ENCODE results near the gene CTRB2.
"Not testable (repeated sequence)": the region's sequence is repeated elsewhere in the genome, so short reads cannot be mapped to it uniquely, and the experiment has no call there.

Gene CTRB2

DNA sequence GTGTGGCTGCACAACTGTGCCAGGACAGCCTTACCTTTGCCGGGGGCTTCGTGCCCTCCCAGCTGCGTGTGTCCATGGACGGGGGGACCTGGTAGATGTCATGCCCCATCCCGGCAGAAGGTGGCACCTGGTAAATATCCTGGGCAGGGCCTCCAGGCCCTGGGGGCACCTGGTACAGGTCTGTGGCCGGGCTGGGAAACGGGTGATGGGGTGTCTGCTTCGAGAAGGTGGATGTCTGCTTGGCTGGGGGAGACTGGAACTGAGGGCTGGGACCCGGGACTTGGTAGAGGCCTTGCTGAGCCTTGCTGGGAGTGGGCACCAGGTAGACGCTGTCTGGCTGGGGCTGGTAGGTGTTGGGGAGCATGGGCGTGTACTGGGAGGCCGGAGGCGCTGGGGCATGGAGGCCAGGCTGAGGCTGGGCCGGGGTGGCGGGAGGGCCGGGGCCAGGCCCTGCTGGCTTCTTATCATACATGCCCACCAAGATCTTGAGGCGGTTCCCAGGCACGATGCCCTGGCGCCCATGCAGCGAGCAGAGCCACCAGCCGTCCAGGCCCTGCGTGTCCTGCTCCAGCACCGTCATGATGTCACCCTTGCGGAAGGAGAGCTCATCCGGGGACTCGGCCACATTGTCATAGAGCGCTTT, 35.6 kb upstream of the CTRB2 start:
- DNase-seq (ENCODE audit: low read depth in 2 of 2) = not testable (repeated sequence)

DNA sequence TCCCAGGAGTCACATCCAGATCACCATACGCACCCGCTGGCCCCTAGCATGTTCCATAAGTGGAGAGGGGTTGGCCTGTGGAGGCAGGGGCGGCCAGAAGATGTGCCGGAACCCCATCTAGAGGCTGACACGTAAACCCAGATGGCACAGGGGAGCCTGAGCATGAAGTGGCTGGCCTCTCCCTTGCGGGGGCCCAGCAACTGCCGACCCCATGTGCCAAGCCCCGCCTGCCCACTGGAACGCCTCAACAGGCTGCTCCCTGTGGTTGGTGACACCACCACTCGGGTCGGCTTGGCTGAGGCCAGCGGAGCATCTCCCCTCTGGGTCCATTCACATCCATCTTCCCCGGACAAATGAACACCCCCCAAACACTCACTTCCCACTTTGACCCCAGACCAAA, 35.0 kb upstream of the CTRB2 start:
- DNase-seq (ENCODE audit: low read depth in 2 of 2) = no peak

DNA sequence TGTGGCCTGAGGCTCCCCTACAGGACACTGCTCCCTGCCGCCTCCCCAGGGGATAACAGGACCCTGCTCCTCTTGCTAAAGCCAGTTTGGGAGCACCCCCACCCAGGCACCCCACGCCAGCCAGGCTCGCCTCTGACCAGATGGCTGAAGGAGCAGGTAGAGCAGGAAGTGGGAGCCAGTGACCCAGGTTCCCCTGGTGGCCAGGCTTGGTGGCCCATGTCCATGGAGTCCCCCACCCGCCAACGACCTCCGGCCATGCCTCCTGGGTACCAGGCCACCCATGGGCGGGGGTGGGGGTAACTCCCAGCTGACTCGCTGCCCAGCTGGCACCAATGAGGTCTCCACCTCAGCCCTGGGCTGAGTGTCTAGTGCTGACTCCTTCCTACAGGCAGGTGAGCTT, 34.5 kb upstream of the CTRB2 start:
- DNase-seq (ENCODE audit: low read depth in 2 of 2) = no peak

DNA sequence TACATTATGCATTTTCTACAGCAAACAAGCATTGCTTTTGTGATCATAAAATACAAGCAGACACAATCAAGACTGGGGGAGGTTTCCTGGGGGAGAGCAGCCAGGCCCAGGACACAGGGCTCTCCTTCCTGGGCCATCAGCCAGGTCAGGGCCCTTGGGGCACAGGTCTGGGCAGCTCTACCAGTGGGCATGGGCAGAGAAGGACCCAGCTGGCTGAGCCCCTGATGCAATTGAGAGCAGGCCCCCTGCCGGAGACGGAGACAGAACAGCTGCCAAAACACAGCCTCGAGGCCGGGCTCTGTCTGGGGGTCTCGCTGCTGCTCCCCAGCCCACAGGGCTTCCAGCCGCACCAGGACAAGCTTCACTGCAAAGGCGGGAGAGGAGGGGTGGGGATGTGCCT, 33.7 kb upstream of the CTRB2 start:
- DNase-seq (ENCODE audit: low read depth in 2 of 2) = not testable (repeated sequence)

DNA sequence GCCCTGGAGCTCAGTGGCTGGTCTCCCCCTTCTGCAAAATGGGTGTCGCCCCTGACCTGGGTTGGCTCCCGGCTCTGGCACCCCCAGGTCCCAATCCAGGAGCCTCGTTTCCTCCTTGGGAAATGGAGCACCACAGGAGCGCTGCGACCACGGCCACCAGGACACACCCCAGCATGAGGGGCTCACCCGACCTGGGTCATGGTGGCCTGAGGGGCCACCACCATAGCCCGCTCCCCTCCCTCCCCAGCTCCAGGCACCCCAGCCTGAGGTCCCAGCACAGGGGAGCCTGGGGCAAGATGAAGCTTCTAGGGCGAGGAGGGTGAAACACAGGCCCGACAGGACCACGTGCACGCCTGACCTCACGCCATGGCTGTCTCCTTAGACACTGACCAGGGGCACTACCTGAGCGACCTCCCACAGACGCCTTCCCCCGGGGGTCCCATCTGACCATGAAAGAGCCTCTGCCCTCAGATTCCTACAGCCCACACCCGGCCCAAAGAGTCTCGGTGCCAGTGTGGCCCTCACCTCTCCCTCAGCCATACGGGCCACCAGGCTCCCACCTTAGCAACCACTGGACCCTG, 32.7 kb upstream of the CTRB2 start:
- DNase-seq (ENCODE audit: low read depth in 2 of 2) = no peak

DNA sequence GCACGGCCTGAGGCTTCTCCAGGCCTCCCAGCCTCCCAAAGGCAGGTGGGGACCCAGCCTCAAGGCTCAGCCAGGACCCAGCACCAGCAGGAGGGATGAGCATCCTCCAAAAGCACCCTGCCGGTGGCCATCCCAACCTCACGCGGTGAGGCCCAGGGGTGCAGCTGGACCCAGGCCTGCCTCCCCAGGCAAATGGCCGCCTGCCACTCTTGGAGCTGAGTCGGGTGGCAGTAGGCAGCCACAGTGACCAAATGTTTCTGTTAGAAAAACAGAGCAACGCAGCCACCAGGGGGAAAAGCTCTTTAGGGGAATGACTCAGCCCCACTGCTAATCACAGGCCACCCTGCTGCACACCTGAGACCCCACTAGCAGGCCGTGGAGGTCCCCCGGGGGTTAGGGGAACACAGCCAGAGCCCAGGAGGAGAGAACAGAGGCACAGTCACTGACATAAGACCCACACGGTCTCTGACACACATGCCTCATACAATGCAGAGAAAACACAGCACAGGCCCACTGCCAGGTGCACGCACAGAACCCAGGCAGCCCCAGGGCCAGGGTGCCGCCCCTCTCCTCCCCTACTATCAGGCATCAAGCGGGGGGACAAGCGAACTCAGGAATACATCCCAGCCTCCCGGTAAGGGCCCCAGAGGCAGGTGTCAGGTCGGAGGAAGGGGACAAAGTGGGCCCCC, 32.0 kb upstream of the CTRB2 start:
- no peak for DNase-seq (ENCODE audit: low read depth in 2 of 2)

DNA sequence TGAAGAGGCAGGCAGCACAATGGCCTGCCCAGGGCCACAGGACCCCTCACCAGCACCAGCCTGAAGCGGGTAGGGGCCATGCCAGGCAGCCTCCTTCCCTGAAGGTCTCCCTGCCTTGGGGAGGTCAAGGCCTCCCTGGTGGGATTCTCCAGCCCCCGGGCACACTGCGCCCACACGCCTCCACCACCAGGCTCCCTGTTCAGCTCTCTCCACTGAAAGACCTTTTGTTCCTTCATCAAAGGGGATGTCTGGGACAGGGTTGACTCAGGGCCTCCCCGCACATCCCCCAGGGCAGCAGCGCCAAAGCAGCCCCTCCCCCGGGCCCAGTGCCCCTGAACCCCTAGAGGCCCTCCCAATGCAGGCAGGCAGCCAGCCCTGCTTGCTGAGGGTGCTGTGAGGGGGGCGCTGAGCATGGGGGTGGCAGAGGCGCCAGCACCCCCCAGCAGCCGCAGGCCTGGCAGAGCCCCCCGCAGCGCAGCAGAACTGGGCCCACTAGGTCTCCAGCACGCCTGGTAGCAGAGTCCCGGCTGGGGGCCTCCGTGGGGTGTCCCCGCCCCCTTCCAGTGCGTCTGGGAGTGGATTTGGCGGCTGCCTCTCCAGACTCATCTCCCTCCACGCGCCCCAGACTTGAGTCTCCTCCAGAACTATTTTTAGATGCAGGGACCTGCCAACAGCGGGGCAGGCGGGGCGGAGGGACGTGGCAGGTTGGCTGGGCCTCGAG, 31.3 kb upstream of the CTRB2 start:
- no peak for DNase-seq (ENCODE audit: low read depth in 2 of 2)

DNA sequence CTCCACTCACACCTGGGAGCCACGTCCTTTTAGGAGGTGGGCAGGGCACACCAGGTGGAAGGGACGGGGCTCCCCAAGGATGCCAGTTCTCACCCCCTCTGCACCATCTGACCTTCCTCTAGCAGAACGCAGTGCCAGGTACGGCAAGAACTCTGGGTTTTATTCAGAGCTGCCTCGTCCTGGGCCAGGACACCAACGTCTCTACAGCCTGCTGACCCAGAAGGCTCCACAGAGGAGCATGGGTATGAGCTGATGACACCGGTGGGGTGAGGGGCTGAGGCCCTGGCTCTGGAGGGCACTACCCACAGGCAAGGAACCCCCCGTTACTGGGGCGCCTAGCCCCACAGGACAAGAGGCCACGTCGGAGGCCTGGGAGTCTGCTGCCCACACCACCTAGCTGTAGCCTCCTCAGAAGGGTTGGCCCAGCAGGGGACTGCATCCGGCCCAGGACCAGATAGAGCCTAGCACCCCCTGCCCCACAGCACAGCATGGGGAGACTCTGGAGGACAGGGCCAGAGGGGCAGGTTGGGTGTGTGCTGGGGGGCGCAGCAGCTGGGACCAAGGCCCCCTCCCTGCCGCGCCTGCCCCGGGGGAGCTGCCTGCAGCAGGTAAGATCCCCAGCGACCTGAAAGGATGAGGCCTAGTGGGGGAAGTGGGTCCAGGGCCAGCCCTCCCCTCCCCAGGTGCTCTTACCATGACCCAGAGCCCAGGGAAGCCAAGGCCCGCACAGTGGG, 30.6 kb upstream of the CTRB2 start:
- DNase-seq (ENCODE audit: low read depth in 2 of 2) = no peak

DNA sequence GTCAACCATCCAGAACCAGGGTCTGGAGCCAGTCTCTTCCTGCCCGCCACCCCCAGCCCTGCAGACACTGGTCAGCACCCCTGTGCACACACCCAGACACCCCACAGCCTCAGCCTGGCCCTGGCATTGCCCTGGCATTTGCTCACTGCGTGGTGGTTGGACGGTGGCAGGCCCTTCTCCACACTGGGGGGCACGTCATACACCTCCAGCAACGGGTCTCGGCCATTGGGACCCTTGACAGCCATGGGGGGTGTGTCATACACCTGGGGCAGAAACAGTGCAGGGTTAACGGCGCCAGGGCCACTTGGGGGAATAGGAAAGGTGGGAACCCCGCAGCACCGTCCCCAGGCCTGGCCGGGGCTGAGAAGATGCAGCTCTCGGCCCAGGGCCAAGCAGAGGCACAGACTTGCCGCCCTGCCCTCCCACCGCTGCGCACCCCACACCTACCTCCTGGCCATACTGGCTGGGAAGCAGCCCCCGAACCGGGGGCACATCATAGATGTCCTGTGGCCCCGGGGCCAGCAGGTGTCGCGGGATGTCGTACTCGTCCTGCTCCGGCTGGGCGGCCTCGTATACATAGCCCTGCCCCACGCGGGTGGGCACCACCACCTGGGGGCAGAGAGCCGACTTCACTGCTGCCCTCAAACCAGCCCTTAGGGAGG, 29.9 kb upstream of the CTRB2 start:
- DNase-seq (ENCODE audit: low read depth in 2 of 2) = no peak

DNA sequence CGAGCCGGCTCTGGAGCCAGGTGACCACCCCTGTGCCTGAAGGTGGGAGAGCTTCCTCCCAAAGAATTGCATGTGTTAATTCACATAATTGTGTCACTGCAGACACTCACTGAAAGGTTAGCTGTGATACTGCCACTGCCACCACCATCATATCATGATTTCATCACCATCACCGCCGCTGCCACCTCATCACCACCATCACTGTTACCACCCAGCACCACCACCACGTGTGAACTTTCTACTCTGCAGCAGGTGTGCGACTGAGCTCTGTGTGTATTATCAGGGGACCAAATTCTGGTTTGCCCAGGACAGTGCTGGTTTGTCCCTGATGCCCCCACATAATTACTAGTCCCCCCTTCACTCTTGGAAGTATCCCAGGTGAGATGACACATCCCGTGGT, 29.3 kb upstream of the CTRB2 start:
- DNase-seq (ENCODE audit: low read depth in 2 of 2) = peak in 1 of 2 donors; percentile 33

DNA sequence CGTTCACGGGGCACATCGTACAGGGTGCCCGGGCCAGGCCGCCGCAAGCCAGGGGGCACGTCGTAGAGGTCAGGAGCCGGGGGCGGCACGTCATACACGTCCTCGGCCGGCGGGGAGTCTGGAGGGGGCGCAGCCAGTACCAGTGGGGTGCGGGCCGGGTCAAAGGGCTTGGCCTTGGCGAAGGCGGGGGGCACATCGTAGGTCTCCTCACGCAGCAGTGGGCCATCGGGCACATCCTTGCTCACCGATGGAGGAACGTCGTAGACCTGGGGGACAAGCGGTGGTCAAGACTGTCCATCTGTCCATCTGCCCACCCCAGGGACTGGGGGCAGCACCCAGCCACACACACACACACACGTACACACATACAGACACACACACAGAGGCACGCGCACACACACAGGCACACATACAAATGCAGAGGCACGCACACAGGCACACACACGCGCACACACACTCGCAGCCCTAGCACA, 28.8 kb upstream of the CTRB2 start:
- no peak for DNase-seq (ENCODE audit: low read depth in 2 of 2)

DNA sequence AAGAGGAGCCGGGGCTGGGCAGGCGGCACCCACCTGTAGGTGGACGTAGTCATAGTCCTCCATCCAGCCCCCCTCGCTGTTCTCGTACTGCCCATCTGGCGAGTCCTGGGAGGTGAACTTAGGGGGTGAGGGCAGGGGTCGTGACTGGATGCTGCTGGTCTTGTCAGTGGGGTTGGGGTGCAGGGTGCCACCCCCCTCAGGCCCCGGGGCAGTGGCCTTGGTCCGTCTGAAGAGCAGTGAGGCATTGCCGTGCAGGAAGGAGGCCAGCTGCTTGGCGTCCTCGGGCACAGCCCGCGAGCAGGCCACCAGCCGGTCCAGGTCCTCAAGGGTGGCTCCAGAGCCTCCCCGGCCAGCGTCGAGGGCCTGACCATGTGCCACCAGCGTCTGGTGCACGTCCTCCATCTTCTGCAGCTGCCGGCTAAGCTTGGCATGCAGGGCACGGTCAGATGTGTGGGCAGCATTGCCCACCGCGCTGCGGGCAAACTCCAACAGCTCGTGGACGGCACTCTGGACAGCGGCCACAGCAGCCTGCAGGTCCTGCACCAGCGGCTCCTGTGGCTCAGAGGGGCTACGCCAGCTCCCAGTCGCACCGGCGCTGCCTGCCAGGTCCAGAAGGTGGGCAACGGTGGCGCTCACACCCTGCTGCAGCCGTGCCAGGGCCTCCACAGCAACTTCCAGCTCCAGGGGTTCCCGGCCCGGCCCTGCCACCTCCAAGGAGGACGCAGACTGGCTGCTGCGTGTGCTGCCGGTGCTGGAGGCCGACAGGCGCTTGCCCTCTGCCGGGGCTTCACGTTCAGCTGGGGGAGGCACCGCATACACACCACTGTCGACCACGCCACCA, 28.1 kb upstream of the CTRB2 start:
- no peak for DNase-seq (ENCODE audit: low read depth in 2 of 2)

DNA sequence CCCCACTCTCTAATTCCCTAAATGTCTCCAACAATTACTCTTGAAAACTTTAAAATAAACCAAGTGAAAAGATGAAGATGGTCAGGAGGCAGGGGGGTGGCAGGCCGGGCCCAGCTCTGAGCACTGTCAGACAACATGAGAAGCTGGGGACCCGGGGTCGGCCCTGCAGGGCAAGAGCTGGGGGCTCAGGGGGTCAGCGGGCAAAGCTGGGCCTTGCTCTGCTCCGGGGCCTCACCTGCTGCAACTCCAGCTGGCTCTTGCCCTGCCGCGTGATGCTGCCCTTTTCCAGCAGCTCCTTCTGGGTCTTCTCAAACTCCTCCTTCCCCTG, 26.6 kb upstream of the CTRB2 start:
- DNase-seq (ENCODE audit: low read depth in 2 of 2) = no peak

DNA sequence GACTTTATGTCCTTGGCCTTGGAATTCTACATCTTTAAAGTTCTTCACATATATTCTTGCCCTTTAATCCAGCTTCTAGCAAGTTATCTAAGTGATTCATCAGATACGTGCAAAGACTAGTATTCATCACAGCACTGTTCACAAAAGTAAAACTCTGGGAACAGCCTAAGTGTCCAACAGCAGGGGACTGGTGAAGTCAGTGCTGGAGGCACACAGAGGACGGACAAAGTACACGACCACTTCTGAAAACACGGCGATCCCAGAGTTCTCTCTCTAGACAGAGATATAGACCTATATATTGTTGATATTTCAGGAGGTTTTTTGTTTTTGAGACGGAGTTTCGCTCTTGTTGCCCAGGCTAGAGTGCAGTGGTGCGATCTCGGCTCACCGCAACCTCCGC, 24.6 kb upstream of the CTRB2 start:
- no peak for DNase-seq (ENCODE audit: low read depth in 2 of 2)

DNA sequence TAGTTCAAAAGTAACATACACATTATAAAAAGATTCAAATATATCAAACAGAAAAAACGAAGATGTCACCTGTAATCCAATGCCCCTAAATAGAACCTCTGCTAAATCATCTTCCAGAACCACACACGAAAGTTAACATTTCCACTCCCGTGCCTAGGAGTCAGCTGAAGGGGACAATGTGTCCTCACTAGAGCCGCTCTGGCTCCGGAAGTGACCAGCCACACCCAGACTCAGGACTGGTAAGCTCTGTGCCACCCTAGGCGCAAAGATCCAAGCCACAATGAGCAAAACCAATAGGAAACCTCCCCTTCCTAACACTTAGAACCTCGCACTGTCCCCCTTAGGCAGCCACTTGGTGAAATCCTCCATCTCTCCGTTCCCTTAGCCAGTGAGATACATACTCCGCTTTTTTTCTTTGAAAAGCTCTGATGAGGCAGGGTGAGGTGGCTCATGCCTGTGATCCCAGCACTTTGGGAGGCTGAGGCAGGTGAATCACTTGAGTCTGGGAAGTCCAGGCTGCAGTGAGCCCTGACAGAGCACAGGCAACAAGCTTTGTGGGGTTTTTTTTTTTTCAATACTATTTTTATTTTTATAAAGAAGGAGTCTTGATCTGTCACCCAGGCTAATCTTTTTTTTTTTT, 23.6 kb upstream of the CTRB2 start:
- no peak for DNase-seq (ENCODE audit: low read depth in 2 of 2)

DNA sequence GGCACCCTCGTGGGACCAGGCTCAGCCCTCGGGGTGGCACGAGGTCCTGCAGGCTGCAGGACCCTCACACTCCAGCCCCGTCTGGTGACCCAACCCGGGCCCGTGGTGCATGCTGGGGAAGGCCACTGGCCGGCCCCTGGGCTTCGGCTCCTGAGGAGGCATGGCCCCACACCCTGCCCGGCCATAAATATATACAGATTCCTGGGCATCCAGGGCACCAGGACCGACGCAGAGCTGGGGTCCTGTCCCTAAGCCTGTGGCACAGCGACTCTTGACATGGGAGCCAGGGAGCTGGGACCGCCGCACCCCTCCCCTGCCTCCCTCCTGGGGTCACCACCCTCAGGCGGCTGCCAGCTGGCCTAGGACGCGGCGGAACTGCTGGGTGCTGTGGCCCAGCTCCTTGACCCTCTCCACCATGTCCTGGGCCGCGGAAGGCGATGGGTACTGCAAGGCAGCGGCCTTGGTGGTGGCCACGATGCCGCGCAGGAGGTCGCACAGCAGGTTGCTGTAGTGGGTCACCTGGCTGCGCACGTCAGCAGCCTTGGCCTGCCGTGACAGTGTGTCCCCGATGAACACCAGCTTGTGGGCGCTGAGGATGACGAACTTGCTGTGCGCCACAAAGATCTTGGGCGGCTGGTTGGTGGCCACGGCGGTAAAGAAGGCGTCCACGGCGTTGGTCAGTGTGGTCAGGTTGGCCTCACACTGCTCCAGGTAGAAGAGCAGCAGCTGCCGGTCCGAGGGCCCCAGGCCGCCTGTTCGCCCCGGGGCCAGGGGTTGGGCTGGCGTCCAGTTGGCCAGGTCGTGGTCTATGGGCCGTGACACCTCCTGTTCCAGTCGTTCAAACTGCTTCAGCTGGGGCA, 22.4 kb upstream of the CTRB2 start:
- DNase-seq (ENCODE audit: low read depth in 2 of 2) = no peak

DNA sequence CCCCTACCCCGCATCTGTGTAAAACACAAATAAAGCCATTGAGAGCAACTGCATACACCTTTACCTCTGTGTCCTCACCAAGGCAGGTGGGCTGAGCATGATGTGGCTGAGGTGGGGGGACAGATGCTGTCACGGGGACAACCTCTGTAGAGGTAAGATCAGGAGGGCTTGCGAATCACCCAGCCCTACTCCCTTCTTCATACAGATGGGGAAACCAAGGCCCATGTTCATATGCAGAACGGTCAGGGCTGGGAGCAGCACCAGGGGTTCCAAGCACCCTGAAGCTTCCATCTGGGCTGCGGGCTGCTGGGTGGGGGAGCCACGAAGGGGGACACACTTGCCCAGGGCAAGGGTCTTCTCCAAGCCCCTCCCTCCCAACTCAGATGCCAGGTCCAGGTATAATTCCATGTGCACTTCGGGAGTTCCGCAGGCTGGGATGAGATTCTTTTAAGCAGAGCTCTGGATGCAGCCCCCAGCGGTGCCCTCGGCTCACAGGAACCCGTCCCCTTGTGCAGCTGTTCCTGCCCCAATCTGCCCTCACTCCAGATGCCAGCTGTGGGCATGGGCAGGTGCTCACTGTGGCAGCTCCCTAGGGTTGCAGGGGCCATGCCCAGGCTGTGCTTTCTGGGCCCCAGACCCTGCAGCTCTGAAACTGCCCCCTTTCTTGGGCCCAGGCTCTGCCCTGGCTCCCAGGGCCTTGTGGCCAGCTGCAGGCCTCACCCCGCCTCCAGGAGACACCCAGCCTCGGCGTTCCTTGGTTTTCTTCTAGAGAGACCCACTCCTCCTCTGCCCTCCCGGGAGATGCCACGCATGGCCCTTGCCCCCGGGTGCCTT, 21.4 kb upstream of the CTRB2 start:
- DNase-seq (ENCODE audit: low read depth in 2 of 2) = no peak
